ENCODE data around the gene YEATS2. TPM values are rescaled to one million over a fixed set of nuclear protein-coding genes. Genes with fewer than 3 reads are reported as not detected.

The YEATS2 gene
- total and polyA plus RNA-seq, 2 donors from 2014 or later: 4.7 to 20.5 TPM

DNA sequence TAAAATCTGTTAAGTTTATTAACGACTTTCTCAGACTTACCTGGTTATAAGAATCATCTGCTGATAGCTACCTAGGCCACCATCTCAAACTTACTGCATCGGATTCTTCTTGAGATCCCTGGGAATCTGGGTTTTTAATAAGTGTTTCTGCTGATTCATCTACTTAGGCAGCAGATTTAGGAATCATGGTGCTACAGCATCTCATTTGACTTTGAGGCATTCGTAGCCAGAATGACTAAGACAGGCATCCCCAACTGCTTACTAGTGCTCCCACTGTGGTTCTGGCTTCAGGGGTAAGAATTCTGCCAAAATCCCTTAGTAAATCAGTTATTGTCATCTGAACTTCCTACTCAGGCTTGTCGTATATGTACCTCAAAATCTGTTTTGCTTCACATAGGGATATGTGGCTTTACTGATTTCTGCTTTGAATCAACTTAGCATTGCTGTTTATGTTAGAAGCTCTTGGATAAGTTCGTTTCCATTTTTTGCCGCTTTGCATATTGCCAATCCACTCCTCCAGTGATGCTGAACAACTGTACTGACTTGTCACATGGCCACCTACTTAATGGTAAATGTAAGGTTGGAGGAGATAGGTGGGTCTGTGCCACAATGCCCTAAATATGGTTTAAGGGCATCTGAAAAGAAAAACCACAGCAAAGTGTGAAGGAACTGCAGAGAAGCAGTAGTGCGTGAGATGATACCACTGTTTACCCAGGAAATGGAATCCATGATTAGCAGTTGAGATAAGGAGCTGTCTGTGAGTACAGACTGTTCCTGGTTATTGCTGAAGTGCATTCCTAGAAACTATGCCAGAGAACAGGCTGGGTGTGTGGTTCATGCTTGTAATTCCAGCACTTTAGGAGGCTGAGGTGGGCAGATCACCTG is 67.5 kb downstream of the YEATS2 start:
- H3K36me3 ChIP-seq (ENCODE audit: control insufficient read depth in 2 of 3, insufficient read depth in 3 of 3, low read length in 3 of 3): peaks cover 0 to 7% (median 3%) of the 10 kb centered on the region in 3 donors
- H3K27me3 ChIP-seq (ENCODE audit: control insufficient read depth, insufficient read depth, low read length): no peaks in the 10 kb centered on the region
- TF ChIP-seq, protein P1, sequence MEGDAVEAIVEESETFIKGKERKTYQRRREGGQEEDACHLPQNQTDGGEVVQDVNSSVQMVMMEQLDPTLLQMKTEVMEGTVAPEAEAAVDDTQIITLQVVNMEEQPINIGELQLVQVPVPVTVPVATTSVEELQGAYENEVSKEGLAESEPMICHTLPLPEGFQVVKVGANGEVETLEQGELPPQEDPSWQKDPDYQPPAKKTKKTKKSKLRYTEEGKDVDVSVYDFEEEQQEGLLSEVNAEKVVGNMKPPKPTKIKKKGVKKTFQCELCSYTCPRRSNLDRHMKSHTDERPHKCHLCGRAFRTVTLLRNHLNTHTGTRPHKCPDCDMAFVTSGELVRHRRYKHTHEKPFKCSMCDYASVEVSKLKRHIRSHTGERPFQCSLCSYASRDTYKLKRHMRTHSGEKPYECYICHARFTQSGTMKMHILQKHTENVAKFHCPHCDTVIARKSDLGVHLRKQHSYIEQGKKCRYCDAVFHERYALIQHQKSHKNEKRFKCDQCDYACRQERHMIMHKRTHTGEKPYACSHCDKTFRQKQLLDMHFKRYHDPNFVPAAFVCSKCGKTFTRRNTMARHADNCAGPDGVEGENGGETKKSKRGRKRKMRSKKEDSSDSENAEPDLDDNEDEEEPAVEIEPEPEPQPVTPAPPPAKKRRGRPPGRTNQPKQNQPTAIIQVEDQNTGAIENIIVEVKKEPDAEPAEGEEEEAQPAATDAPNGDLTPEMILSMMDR (IDR thresholded peaks at IDR 0.05; ENCODE audit: borderline replicate concordance, extremely low read depth, insufficient read depth): no peak
- DNase-seq (no peak), FAIRE-seq (no peak)
- H3K9me3 ChIP-seq (ENCODE audit: control insufficient read depth in 2 of 3, insufficient read depth in 1 of 3, low read length in 3 of 3): no peaks in the 10 kb centered on the region
- H3K9ac ChIP-seq (ENCODE audit: low read length in 3 of 3): no peak overlapping the region
- no peaks in the 10 kb centered on the region for H3K4me1 ChIP-seq (ENCODE audit: control insufficient read depth in 2 of 3, insufficient read depth in 2 of 3, low read depth in 1 of 3, low read length in 3 of 3)
- H3K4me3 ChIP-seq (ENCODE audit: low read length in 3 of 3): no peak overlapping the region
- H3K27ac ChIP-seq (ENCODE audit: low read depth in 2 of 2, low read length in 2 of 2): no peak overlapping the region
- intact Hi-C loops (cut with DNase I): loop anchor here (10.0 kb wide), 1 partner anchor 300 kb away; no protein-coding TSS in a partner anchor

GRCh38 chr3:183766107-183766506 is 68.5 kb downstream of the YEATS2 start:
- H3K4me1 ChIP-seq (ENCODE audit: control insufficient read depth in 2 of 3, insufficient read depth in 2 of 3, low read depth in 1 of 3, low read length in 3 of 3): no peaks in the 10 kb centered on the region
- no peaks in the 10 kb centered on the region for H3K9me3 ChIP-seq (ENCODE audit: control insufficient read depth in 2 of 3, insufficient read depth in 1 of 3, low read length in 3 of 3)
- TF ChIP-seq, protein P1 (IDR thresholded peaks at IDR 0.05; ENCODE audit: borderline replicate concordance, extremely low read depth, insufficient read depth): no peak
- no peak overlapping the region for H3K4me3 ChIP-seq (ENCODE audit: low read length in 3 of 3)
- FAIRE-seq (no peak), DNase-seq (no peak)
- H3K27me3 ChIP-seq (ENCODE audit: control insufficient read depth, insufficient read depth, low read length): no peaks in the 10 kb centered on the region
- intact Hi-C loops (cut with DNase I): loop anchor here (10.0 kb wide), 1 partner anchor 301 kb away; no protein-coding TSS in a partner anchor
- H3K36me3 ChIP-seq (ENCODE audit: control insufficient read depth in 2 of 3, insufficient read depth in 3 of 3, low read length in 3 of 3): peaks cover 0 to 7% (median 3%) of the 10 kb centered on the region in 3 donors
- no peak overlapping the region for H3K27ac ChIP-seq (ENCODE audit: low read depth in 2 of 2, low read length in 2 of 2)
- H3K9ac ChIP-seq (ENCODE audit: low read length in 3 of 3): no peak overlapping the region

GRCh38 chr3:183766745-183767606 is 69.4 kb downstream of the YEATS2 start:
- H3K4me3 ChIP-seq (ENCODE audit: low read length in 3 of 3): no peak overlapping the region
- H3K4me1 ChIP-seq (ENCODE audit: control insufficient read depth in 2 of 3, insufficient read depth in 2 of 3, low read depth in 1 of 3, low read length in 3 of 3): no peaks in the 10 kb centered on the region
- intact Hi-C loops (cut with DNase I): loop anchor here (10.0 kb wide), 1 partner anchor 302 kb away; no protein-coding TSS in a partner anchor
- no peak overlapping the region for H3K27ac ChIP-seq (ENCODE audit: low read depth in 2 of 2, low read length in 2 of 2)
- H3K9ac ChIP-seq (ENCODE audit: low read length in 3 of 3): no peak overlapping the region
- DNase-seq (peak in 4 of 5 donors; percentile 74 to 87 (median 77)), FAIRE-seq (no peak)
- peaks cover under 1 to 3% (median 3%) of the 10 kb centered on the region in 3 donors for H3K36me3 ChIP-seq (ENCODE audit: control insufficient read depth in 2 of 3, insufficient read depth in 3 of 3, low read length in 3 of 3)
- H3K9me3 ChIP-seq (ENCODE audit: control insufficient read depth in 2 of 3, insufficient read depth in 1 of 3, low read length in 3 of 3): no peaks in the 10 kb centered on the region
- H3K27me3 ChIP-seq (ENCODE audit: control insufficient read depth, insufficient read depth, low read length): no peaks in the 10 kb centered on the region
- TF ChIP-seq, protein P1 (IDR thresholded peaks at IDR 0.05; ENCODE audit: borderline replicate concordance, extremely low read depth, insufficient read depth): peak; percentile 84

Data from kidney (tissue), 14 donors.